ENCODE data around the gene OSBP. TPM values are rescaled to one million over a fixed set of nuclear protein-coding genes. Genes with fewer than 3 reads are reported as not detected.

OSBP gene
- total RNA-seq, 1 experiment from 2014 or later: 41.9 TPM

DNA sequence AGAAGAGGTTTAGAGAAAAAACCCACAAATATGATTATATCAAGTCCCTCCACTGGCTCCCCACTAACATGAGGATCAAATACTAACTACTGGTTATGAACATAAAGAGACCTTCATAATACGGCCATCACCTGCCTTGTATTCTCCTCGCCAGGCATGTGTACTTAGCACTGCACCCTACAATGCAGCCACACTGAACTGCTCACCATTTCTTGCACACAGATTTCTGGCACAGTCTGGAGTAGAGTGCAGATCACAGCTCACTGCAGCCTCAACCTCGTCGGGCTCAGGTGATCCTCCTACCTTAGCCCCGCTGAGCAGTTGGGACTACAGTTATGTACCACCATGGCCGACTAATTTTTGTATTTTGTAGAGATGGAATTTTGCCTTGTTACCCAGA is 13.1 kb downstream of the OSBP start:
- DNase-seq (ENCODE audit: low read depth): no peak

- DNase-seq (ENCODE audit: low read depth): no peak
Measured at GRCh38 chr11:59601788-59602187, 13.8 kb downstream of the OSBP start.

- no peak for DNase-seq (ENCODE audit: low read depth)
Measured at GRCh38 chr11:59600636-59601035, 14.9 kb downstream of the OSBP start.

DNA sequence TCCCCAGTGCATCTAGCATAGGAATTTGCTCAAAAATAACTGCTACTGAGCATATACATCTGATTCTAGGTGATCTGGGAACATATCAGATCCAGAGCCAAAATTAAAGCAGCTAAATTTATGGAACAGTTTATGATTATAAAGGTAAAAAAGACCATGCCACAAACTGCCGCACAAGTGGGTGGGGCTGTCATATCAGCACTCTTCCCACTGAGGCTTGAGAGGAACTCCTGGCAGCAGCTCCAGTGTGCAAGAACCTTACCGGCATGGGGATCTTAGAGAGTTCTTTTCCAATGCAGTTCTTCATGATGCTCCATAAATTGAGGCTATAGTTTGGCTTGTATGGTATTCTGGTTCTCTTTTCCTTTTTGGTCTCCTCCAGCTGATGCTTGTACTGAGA is 15.3 kb downstream of the OSBP start:
- no peak for DNase-seq (ENCODE audit: low read depth)

GRCh38 chr11:59598961-59599360 is 16.6 kb downstream of the OSBP start:
- no peak for DNase-seq (ENCODE audit: low read depth)

GRCh38 chr11:59584294-59584693 is 31.3 kb downstream of the OSBP start:
- no peak for DNase-seq (ENCODE audit: low read depth)

DNA sequence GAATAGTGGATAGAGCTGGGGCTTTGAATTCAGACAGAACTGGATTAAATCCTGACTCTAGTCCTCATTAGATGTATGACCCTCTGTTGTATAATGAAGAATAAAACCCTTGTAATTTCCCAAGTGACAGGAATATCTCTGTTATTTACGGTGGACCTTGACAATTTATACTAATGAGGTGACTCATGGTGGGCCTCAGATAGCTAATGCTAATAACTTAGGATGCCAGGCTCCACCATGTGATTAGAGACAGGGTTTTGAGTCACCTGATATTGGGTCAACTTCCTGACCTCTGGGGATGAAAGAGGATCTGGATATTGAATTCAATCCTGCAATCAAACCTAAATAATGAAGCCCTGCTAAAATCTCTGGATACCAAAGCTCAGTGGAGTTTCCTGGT is 33.6 kb downstream of the OSBP start:
- DNase-seq (ENCODE audit: low read depth): no peak

DNA sequence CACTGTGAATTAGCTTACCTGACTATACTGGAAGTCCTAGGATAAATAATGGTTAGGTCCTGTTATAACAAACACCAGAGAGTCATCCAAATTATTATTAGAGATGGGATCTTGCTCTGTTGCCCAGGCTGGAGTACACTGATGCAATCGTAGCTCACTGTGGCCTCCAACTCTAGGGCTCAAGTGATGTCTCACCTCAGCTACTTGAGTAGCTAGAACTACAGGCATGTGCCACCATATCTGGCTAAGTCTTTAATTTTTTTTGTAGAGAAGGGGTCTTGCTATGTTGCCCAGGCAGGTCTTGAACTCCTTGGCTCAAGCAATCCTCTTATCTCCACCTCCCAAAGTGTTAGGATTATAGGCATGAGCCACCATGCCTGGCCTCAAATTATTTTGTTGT is 37.2 kb downstream of the OSBP start:
- DNase-seq (ENCODE audit: low read depth): no peak

DNA sequence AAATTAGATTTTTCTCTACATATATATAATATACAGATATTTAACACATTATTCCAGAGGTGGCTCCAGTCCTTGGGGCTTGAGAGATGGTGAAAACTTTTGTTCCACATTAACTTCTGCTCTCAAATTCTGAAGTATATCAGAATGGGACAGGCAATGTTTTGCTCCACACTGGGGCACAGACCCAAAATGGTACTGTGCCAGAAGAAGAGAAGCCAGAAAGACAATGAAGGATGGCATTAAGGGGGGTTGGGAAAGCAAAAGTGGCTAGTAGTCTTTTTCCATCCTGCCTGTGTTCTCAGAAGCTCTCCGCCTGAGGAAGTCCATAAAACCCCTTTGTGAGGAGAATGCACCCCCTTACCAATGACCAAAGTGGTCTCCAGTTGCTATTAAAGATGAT is 40.1 kb downstream of the OSBP start:
- no peak for DNase-seq (ENCODE audit: low read depth)

- no peak for DNase-seq (ENCODE audit: low read depth)
Measured at GRCh38 chr11:59574932-59575502, 40.6 kb downstream of the OSBP start.

GRCh38 chr11:59574467-59574866 is 41.1 kb downstream of the OSBP start:
- peak; percentile 67 for DNase-seq (ENCODE audit: low read depth)

DNA sequence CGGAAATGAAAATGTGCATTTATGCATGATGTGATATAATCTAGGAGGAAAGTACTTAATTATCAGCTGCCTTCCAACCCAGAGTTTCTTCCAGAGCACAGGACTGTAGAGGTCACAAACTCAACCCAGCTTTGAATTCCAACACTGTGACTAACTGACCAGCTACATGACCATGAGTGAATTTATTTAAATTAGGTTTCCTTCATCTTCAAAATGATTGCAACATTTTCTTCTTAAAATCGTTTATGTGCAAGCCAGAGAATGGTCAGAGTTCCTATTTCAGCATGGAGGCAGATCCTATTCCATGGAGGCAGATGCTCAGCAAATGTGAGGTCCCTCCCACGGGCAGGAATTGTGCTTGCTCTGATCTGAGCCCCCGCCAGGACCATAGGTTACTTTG is 42.4 kb downstream of the OSBP start:
- peak; percentile 91 for DNase-seq (ENCODE audit: low read depth)

DNA sequence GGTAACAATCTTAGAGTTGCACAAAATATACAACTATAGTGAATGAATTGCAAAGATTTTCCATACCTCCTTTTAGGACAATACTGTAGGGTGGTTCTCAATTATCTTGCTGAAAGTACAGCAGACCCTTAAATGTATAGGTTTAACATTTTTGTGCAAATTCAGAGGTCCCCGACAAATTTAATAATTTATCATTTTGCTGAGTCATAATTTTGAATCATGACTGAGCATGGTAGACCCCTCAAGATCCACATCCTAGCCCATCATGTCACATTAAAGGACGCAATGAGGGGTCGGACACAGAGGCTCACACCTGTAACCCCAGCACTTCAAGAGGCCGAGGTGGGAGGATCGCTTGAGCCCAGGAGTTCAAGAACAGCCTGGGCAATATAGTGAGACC is 43.5 kb downstream of the OSBP start:
- no peak for DNase-seq (ENCODE audit: low read depth)

- DNase-seq (ENCODE audit: low read depth): no peak
Measured at GRCh38 chr11:59562292-59562691, 53.3 kb downstream of the OSBP start.

- peak; percentile 74 for DNase-seq (ENCODE audit: low read depth)
Measured at GRCh38 chr11:59560702-59561473, 54.7 kb downstream of the OSBP start.

GRCh38 chr11:59560290-59560701 is 55.3 kb downstream of the OSBP start:
- peak; percentile 84 for DNase-seq (ENCODE audit: low read depth)

DNA sequence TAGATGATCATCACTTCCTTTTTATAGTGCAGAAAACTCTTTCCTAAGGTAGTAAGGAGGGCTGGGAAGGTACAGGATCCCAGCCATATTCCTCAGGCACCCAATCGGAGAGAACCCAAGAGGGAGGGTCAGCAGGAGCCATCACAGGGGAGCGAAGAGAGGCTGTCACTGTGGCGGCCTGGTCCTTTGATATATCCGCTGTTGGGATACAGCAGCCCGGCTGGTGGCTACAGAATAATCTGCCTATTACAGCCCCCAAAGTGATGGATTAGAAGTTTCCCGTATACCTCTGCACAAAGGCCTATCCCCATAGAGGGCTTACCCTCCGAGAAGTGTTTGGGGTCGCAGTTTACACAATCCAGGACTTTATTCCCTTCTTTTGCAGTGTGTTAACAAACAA is 55.7 kb downstream of the OSBP start:
- DNase-seq (ENCODE audit: low read depth): no peak

GRCh38 chr11:59558270-59558643 is 57.3 kb downstream of the OSBP start:
- DNase-seq (ENCODE audit: low read depth): no peak

- DNase-seq (ENCODE audit: low read depth): peak; percentile 68
Measured at GRCh38 chr11:59556917-59557348, 58.6 kb downstream of the OSBP start.

GRCh38 chr11:59556115-59556916 is 59.3 kb downstream of the OSBP start:
- peak; percentile 89 for DNase-seq (ENCODE audit: low read depth)

DNA sequence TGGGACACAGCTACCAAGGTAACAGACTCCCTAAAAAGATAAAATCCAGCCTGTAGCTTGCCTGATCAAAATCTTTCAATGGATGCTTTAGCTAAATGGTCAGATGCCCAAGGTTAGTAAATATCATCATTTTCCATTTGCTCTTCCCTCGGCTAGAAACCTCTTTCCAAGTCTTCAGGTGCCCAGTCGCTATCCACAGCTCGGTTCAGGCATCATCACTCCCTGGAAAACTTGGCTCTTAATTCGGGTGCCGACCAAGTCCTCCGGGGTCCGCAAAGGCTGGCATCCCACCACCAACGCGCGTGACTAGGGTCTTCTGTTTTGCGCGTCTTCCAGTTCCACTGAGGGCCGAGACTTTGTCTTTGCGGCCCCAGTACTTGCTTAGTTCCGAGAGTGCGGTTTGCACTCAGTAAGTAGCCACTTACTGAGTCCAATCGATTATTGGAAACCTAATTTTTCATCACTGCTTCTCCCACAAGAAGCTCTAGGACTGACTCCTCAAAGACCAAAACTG is 59.9 kb downstream of the OSBP start:
- peak; percentile 32 for DNase-seq (ENCODE audit: low read depth)

DNA sequence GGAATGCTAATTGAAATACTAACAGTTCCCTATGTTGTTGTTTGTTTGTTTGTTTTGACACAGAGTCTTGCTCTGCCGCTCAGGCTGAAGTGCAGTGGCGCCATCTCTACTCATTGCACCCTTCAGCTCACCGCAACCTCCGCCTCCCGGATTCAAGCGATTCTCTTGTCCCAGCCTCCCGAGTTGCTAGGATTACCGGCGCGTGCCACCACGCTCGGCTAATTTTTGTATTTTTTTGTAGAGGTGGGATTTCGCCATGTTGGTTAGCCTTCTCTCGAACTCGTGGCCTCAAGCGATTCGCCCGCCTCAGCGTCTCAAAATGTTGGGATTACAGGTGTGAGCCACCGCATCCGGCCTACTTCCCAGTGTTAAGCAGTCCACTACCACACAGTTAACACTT is 62.3 kb downstream of the OSBP start:
- DNase-seq (ENCODE audit: low read depth): no peak

DNA sequence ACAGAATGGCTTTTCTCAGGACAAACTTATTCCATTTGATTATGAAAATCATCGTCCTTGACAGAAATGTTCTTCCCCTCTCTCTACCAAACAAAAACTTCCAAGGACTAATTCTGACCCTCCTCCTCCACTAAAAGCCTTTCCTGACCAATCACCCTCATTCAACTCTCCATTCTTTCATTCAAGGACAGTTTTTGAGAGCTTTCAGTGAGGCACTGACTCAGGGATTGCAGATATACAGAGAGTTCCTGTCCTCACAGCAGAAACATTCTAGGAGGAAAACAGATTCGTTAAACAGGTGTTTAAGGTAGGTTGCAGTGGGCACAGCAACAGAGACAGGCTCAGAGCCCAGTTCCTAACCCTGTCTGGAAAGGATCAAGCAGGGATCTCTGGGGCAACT is 62.7 kb downstream of the OSBP start:
- no peak for DNase-seq (ENCODE audit: low read depth)
